Neural progenitor cell (in vitro differentiated cells): ENCODE data around the gene FES. TPM values are rescaled to one million over a fixed set of nuclear protein-coding genes. Genes with fewer than 3 reads are reported as not detected.

ENCODE experiments used
- DNase-seq: peaks from one replicate; pipeline ENCODE4 v3.0.0-alpha.2; 2016; ENCODE audit warnings: low spot score
- H2AFZ ChIP-seq: fragments of 200-600 bp; sonication (generic); replicated peaks from 2 replicates; pipeline ENCODE4 v1.6.1; 2016; ENCODE audit warnings: antibody characterized with exemption
- H3F3A ChIP-seq: fragments of 200-600 bp; sonication (generic); 2 replicates; pipeline ENCODE4 v1.6.1; 2016; ENCODE audit warnings: antibody characterized with exemption, low read depth
- H3K27ac ChIP-seq: fragments of 200-600 bp; sonication (generic); 2 replicates; pipeline ENCODE4 v1.5.1; 2016; ENCODE audit warnings: mild to moderate bottlenecking
- H3K27me3 ChIP-seq: fragments of 200-600 bp; sonication (generic); 2 replicates; pipeline ENCODE4 v1.6.1; 2016; ENCODE audit warnings: mild to moderate bottlenecking, moderate library complexity
- H3K36me3 ChIP-seq: fragments of 200-600 bp; sonication (generic); 2 replicates; pipeline ENCODE4 v1.5.1; 2016
- H3K4me1 ChIP-seq: fragments of 200-600 bp; sonication (generic); 2 replicates; pipeline ENCODE4 v1.6.1; 2016; ENCODE audit warnings: mixed run types
- H3K4me2 ChIP-seq: fragments of 200-600 bp; sonication (generic); 2 replicates; pipeline ENCODE4 v1.6.1; 2016
- H3K4me3 ChIP-seq: fragments of 200-600 bp; sonication (generic); 2 replicates; pipeline ENCODE4 v1.5.1; 2016
- H3K79me2 ChIP-seq: fragments of 200-600 bp; sonication (generic); 2 replicates; pipeline ENCODE4 v1.6.1; 2016; ENCODE audit warnings: low read depth
- H3K9ac ChIP-seq: fragments of 200-600 bp; sonication (generic); 2 replicates; pipeline ENCODE4 v1.6.1; 2016
- H3K9me3 ChIP-seq: fragments of 200-600 bp; sonication (generic); 2 replicates; pipeline ENCODE4 v1.5.1; 2016; ENCODE audit warnings: low read depth
- H4K20me1 ChIP-seq: fragments of 200-600 bp; sonication (generic); 2 replicates; pipeline ENCODE4 v1.6.1; 2016; ENCODE audit warnings: low read depth
- H3K27ac Mint-ChIP-seq: 3 replicates; pipeline ENCODE4 v1.8.0; 2021; ENCODE audit warnings: mixed read lengths
- H3K27me3 Mint-ChIP-seq: 2 replicates; pipeline ENCODE4 v1.8.0; 2022; ENCODE audit warnings: low read depth, mild to moderate bottlenecking, inconsistent platforms, moderate library complexity, mixed read lengths; ENCODE audit not compliant: insufficient read depth
- H3K36me3 Mint-ChIP-seq: 3 replicates; pipeline ENCODE4 v1.8.0; 2021; ENCODE audit warnings: mixed read lengths
- H3K4me1 Mint-ChIP-seq: 3 replicates; pipeline ENCODE4 v1.8.0; 2021; ENCODE audit warnings: mixed read lengths
- H3K4me3 Mint-ChIP-seq: 3 replicates; pipeline ENCODE4 v1.8.0; 2021; ENCODE audit warnings: mild to moderate bottlenecking, moderate library complexity, mixed read lengths
- H3K9me3 Mint-ChIP-seq: 3 replicates; pipeline ENCODE4 v1.8.0; 2020; ENCODE audit warnings: mixed read lengths
- CTCF ChIP-seq: fragments of 200-600 bp; sonication (generic); IDR thresholded peaks from 2 replicates; pipeline ENCODE4 v1.5.1; 2017; ENCODE audit warnings: antibody characterized with exemption, mild to moderate bottlenecking
- EZH2 ChIP-seq: fragments of 200-600 bp; sonication (generic); IDR thresholded peaks from 2 replicates; pipeline ENCODE4 v1.6.1; 2017; ENCODE audit warnings: antibody characterized with exemption, mild to moderate bottlenecking, moderate library complexity
- EZH2phosphoT487 ChIP-seq: fragments of 200-600 bp; sonication (generic); IDR thresholded peaks from 2 replicates; pipeline ENCODE4 v1.6.1; 2017; ENCODE audit warnings: antibody characterized with exemption
- total RNA-seq: library from RNA; depleted of rRNA; stranded (reverse); fragments of >200 nt; gene quantifications from 2 replicates; pipeline ENCODE4 v1.2.3, GENCODE V29; 2015; ENCODE audit warnings: low replicate concordance

FES gene
- total RNA-seq, 1 donor from 2014 or later = 11.7 TPM

GRCh38 chr15:90886291-90886614 lies 1.9 kb downstream of the FES start:
- Histone ChIP-seq H4K20me1 (no peaks in the 10 kb centered on the region), H3K27me3 (no peaks in the 10 kb centered on the region), H3K9me3 (no peaks in the 10 kb centered on the region), H2AFZ (no peak overlapping the region), H3K36me3 (no peaks in the 10 kb centered on the region), H3K9ac (no peak overlapping the region), H3K79me2 (no peaks in the 10 kb centered on the region), H3K4me2 (no peak overlapping the region), H3K27ac (no peak overlapping the region), H3K4me3 (no peak overlapping the region), H3F3A (peaks cover 16% of the 10 kb centered on the region), H3K4me1 (peaks cover 13% of the 10 kb centered on the region)
- peaks cover 4% of the 10 kb centered on the region for H3K27me3 Mint-ChIP-seq
- no peak overlapping the region for H3K4me3 Mint-ChIP-seq
- no peak overlapping the region for H3K27ac Mint-ChIP-seq
- TF ChIP-seq EZH2 (no peak), EZH2phosphoT487 (no peak), CTCF (no peak)
- no peak for DNase-seq
- H3K9me3 Mint-ChIP-seq = no peaks in the 10 kb centered on the region
- no peaks in the 10 kb centered on the region for H3K36me3 Mint-ChIP-seq
- peaks cover 17% of the 10 kb centered on the region for H3K4me1 Mint-ChIP-seq

GRCh38 chr15:90887037-90887481 lies 2.8 kb downstream of the FES start:
- Histone ChIP-seq H3K4me2 (no peak overlapping the region), H3K27ac (no peak overlapping the region), H4K20me1 (no peaks in the 10 kb centered on the region), H3F3A (peaks cover 16% of the 10 kb centered on the region), H3K79me2 (no peaks in the 10 kb centered on the region), H3K4me1 (peaks cover 13% of the 10 kb centered on the region), H3K9ac (no peak overlapping the region), H3K4me3 (no peak overlapping the region), H3K27me3 (no peaks in the 10 kb centered on the region), H2AFZ (no peak overlapping the region), H3K9me3 (no peaks in the 10 kb centered on the region), H3K36me3 (no peaks in the 10 kb centered on the region)
- Mint-ChIP-seq H3K27ac (no peak overlapping the region), H3K27me3 (peaks cover 4% of the 10 kb centered on the region), H3K4me3 (no peak overlapping the region), H3K9me3 (no peaks in the 10 kb centered on the region), H3K4me1 (peaks cover 17% of the 10 kb centered on the region), H3K36me3 (no peaks in the 10 kb centered on the region)
- DNase-seq = no peak
- TF ChIP-seq EZH2phosphoT487 = no peak
- TF ChIP-seq EZH2 = no peak
- no peak for TF ChIP-seq CTCF

- Histone ChIP-seq H3K4me1 (peaks cover 3% of the 10 kb centered on the region), H3K27me3 (no peaks in the 10 kb centered on the region), H2AFZ (no peak overlapping the region), H3K4me3 (no peak overlapping the region), H3K79me2 (no peaks in the 10 kb centered on the region), H3K4me2 (no peak overlapping the region), H3K9me3 (no peaks in the 10 kb centered on the region), H3K27ac (no peak overlapping the region), H3F3A (peaks cover 11% of the 10 kb centered on the region), H3K9ac (no peak overlapping the region), H4K20me1 (no peaks in the 10 kb centered on the region), H3K36me3 (no peaks in the 10 kb centered on the region)
- Mint-ChIP-seq H3K27ac (no peak overlapping the region), H3K36me3 (no peaks in the 10 kb centered on the region), H3K27me3 (peaks cover 4% of the 10 kb centered on the region), H3K4me1 (peaks cover 14% of the 10 kb centered on the region), H3K9me3 (no peaks in the 10 kb centered on the region), H3K4me3 (no peak overlapping the region)
- DNase-seq = no peak
- TF ChIP-seq EZH2 (no peak), EZH2phosphoT487 (no peak), CTCF (no peak)
Measured at GRCh38 chr15:90889313-90889730, 5.0 kb downstream of the FES start.
